ENCODE results near the gene HOMEZ.

Gene HOMEZ

GRCh38 chr14:23297096-23297495 lies 11.2 kb upstream of the HOMEZ start (continued):
- TF ChIP-seq, protein P1, sequence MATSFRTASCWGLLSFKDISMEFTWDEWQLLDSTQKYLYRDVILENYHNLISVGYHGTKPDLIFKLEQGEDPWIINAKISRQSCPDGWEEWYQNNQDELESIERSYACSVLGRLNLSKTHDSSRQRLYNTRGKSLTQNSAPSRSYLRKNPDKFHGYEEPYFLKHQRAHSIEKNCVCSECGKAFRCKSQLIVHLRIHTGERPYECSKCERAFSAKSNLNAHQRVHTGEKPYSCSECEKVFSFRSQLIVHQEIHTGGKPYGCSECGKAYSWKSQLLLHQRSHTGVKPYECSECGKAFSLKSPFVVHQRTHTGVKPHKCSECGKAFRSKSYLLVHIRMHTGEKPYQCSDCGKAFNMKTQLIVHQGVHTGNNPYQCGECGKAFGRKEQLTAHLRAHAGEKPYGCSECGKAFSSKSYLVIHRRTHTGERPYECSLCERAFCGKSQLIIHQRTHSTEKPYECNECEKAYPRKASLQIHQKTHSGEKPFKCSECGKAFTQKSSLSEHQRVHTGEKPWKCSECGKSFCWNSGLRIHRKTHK (tag by site-specific recombination; IDR thresholded peaks at IDR 0.05) = no peak
- TF ChIP-seq ZNF433 (tag by site-specific recombination; IDR thresholded peaks at IDR 0.05; ENCODE audit: low read depth) (no peak), GLIS2 (tag by site-specific recombination; IDR thresholded peaks at IDR 0.05) (no peak), ZNF2 (tag by site-specific recombination; IDR thresholded peaks at IDR 0.05) (no peak), ZNF558 (tag by site-specific recombination; IDR thresholded peaks at IDR 0.05) (no peak)

DNA sequence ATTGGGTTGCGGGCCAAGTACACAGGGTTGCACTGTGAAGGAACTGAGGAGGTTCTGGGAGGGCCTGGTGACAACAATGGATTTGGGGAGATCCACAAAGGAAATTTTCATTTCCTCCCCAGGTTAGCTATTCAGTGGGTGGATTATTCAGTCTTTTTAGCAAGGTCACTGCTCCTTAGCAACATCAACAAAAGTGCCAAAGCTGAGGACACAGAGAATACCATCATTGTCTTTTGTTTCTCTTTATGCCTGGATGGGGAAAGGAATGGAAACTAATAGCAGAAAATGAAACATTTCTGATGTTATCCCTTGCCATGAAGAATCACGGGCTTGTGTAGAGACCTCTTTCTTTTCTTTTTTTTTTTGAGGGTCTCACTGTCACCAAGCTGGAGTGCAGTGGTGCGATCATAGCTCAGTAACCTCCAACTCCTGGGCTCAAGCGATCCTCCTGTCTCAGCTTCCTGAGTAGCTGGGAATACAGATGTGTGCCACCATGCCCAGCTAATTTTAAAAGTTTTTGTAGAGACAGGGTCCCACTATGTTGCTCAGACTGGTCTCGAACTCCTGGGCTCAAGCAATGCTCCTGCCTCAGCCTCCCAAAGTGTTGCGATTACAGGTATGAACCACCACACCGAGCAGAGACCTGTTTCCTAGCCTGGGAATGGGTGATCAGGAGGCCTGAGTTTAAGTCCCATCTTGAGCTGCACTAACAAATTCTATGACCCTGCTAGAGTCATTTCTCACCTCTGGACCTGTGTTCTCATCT lies 10.3 kb upstream of the HOMEZ start:
- Histone ChIP-seq H3K4me1 (ENCODE audit: control insufficient read depth, insufficient read depth, low read length) (peaks cover 7% of the 10 kb centered on the region; the same call in 1 of the 2 replicates), H3K9me3 (ENCODE audit: control insufficient read depth, insufficient read depth, low read depth, low read length) (no peaks in the 10 kb centered on the region), H3K4me3 (ENCODE audit: low read depth, low read length) (no peak overlapping the region), H3K36me3 (ENCODE audit: control insufficient read depth in 2 of 2, insufficient read depth in 1 of 2, low read length in 2 of 2) (peaks cover 4 to 24% of the 10 kb centered on the region in 2 experiments), H3K27ac (ENCODE audit: extremely low read depth, low read depth, low read length) (no peak overlapping the region)
- ChIA-PET CTCF (interaction anchor here (0.7 to 1.7 kb wide), 5 partner anchors 10 to 231 kb away, joined by 3 to 8 read pairs (median 3); partner anchors contain the start of gene HOMEZ), POLR2A (interaction anchor here (0.5 to 1.3 kb wide), 3 partner anchors 10 to 330 kb away, joined by 3 to 6 read pairs (median 5); partner anchors contain the start of gene HOMEZ)
- TF ChIP-seq ZNF23 (tag by site-specific recombination; IDR thresholded peaks at IDR 0.05; ENCODE audit: borderline replicate concordance) (no peak), ZNF214 (tag by site-specific recombination; IDR thresholded peaks at IDR 0.05; ENCODE audit: borderline replicate concordance) (no peak), ZNF837 (tag by site-specific recombination; IDR thresholded peaks at IDR 0.05) (no peak), SALL2 (tag by site-specific recombination; IDR thresholded peaks at IDR 0.05; ENCODE audit: borderline replicate concordance) (no peak), ZNF202 (tag by site-specific recombination; IDR thresholded peaks at IDR 0.05; ENCODE audit: borderline replicate concordance) (no peak), ZNF274 (IDR thresholded peaks at IDR 0.05; ENCODE audit: low read length) (no peak), ZNF274 (tag by site-specific recombination; IDR thresholded peaks at IDR 0.05; ENCODE audit: borderline replicate concordance) (no peak), ZNF366 (tag by site-specific recombination; conservative IDR thresholded peaks at IDR 0.05) (no peak), RBAK (tag by site-specific recombination; IDR thresholded peaks at IDR 0.05) (no peak)
- TF ChIP-seq, protein P2, sequence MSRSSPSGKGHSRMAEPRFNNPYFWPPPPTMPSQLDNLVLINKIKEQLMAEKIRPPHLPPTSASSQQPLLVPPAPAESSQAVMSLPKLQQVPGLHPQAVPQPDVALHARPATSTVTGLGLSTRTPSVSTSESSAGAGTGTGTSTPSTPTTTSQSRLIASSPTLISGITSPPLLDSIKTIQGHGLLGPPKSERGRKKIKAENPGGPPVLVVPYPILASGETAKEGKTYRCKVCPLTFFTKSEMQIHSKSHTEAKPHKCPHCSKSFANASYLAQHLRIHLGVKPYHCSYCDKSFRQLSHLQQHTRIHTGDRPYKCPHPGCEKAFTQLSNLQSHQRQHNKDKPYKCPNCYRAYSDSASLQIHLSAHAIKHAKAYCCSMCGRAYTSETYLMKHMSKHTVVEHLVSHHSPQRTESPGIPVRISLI (tag by site-specific recombination; IDR thresholded peaks at IDR 0.05) = no peak

DNA sequence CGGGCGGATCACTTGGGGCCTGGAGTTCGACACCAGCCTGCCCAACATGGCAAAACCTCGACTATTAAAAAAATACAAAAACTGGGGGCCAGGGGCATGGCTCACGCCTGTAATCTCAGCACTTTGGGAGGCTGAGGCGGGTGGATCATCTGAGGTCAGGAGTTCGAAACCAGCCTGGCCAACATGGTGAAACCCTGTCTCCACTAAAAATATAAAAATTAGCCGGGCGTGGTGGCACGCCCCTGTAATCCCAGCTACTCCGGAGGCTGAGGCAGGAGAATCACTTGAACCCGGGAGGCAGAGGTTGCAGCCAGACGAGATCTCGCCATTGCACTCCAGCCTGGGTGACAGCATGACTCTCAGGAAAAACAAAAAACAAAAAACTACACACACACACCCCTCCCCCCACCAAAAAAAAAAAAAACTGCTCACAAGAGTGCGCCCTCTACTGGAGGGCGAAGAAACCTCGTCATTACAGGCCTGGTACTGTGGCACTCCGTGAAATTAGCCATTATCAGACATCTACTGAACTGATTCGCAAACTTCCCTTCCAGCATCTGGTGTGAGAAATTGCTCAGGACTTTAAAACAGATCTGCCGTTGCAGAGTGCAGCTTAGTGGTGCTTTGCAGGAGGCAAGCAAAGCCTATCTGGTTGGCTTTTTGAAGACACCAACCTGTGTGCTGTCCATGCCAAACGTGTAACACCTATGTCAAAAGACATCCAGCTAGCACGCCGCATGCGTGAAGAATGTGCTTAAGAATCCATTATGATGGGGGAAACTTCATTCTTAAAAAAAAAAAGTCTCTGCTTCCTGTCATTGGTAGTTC lies 9.0 kb upstream of the HOMEZ start:
- Histone ChIP-seq H3K4me3 (ENCODE audit: low read depth, low read length) (no peak overlapping the region), H3K27ac (ENCODE audit: extremely low read depth, low read depth, low read length) (no peak overlapping the region), H3K9me3 (ENCODE audit: control insufficient read depth, insufficient read depth, low read depth, low read length) (no peaks in the 10 kb centered on the region), H3K36me3 (ENCODE audit: control insufficient read depth in 2 of 2, insufficient read depth in 1 of 2, low read length in 2 of 2) (peaks cover 4 to 24% of the 10 kb centered on the region in 2 experiments), H3K4me1 (ENCODE audit: control insufficient read depth, insufficient read depth, low read length) (no peaks in the 10 kb centered on the region)
- POLR2A ChIA-PET = interaction anchor here (1.4 to 1.8 kb wide), 2 partner anchors 11 to 26 kb away, joined by 5 read pairs; partner anchors contain the start of genes BCL2L2 and PABPN1
- CTCF ChIA-PET = interaction anchor here (0.6 to 1.8 kb wide), 21 partner anchors 9 to 635 kb away, joined by 3 to 14 read pairs (median 4); partner anchors contain the start of gene HOMEZ
- TF ChIP-seq ZNF366 (tag by site-specific recombination; conservative IDR thresholded peaks at IDR 0.05) = no peak
- TF ChIP-seq ZNF404 (tag by site-specific recombination; IDR thresholded peaks at IDR 0.05) = no peak
- no peak for TF ChIP-seq ZNF585B (tag by site-specific recombination; IDR thresholded peaks at IDR 0.05)
- peak; percentile 64; the same call in 1 of the 2 replicates for TF ChIP-seq YY2 (tag by site-specific recombination; IDR thresholded peaks at IDR 0.05)
- no peak for TF ChIP-seq ZNF645 (tag by site-specific recombination; IDR thresholded peaks at IDR 0.05)
- TF ChIP-seq, protein P3, sequence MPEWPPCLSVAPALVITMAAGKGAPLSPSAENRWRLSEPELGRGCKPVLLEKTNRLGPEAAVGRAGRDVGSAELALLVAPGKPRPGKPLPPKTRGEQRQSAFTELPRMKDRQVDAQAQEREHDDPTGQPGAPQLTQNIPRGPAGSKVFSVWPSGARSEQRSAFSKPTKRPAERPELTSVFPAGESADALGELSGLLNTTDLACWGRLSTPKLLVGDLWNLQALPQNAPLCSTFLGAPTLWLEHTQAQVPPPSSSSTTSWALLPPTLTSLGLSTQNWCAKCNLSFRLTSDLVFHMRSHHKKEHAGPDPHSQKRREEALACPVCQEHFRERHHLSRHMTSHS (tag by site-specific recombination; IDR thresholded peaks at IDR 0.05) = no peak
- no peak for TF ChIP-seq ZFHX2 (tag by site-specific recombination; conservative IDR thresholded peaks at IDR 0.05)
- no peak for TF ChIP-seq ZNF248 (tag by site-specific recombination; IDR thresholded peaks at IDR 0.05)
- TF ChIP-seq ZNF747 (tag by site-specific recombination; IDR thresholded peaks at IDR 0.05) = no peak
- TF ChIP-seq ZNF10 (tag by site-specific recombination; IDR thresholded peaks at IDR 0.05) = no peak
- TF ChIP-seq ZNF843 (tag by site-specific recombination; IDR thresholded peaks at IDR 0.05) = 0 out of 2 replicates have a peak, but pooled peaks have one; percentile 34
- no peak for TF ChIP-seq ZNF768 (tag by site-specific recombination; IDR thresholded peaks at IDR 0.05)
- no peak for TF ChIP-seq ZNF311 (tag by site-specific recombination; IDR thresholded peaks at IDR 0.05; ENCODE audit: borderline replicate concordance)
- TF ChIP-seq FEZF1 (tag by site-specific recombination; IDR thresholded peaks at IDR 0.05) = no peak
